ENCODE measurements around the gene PLEKHA3.

Gene PLEKHA3

DNA sequence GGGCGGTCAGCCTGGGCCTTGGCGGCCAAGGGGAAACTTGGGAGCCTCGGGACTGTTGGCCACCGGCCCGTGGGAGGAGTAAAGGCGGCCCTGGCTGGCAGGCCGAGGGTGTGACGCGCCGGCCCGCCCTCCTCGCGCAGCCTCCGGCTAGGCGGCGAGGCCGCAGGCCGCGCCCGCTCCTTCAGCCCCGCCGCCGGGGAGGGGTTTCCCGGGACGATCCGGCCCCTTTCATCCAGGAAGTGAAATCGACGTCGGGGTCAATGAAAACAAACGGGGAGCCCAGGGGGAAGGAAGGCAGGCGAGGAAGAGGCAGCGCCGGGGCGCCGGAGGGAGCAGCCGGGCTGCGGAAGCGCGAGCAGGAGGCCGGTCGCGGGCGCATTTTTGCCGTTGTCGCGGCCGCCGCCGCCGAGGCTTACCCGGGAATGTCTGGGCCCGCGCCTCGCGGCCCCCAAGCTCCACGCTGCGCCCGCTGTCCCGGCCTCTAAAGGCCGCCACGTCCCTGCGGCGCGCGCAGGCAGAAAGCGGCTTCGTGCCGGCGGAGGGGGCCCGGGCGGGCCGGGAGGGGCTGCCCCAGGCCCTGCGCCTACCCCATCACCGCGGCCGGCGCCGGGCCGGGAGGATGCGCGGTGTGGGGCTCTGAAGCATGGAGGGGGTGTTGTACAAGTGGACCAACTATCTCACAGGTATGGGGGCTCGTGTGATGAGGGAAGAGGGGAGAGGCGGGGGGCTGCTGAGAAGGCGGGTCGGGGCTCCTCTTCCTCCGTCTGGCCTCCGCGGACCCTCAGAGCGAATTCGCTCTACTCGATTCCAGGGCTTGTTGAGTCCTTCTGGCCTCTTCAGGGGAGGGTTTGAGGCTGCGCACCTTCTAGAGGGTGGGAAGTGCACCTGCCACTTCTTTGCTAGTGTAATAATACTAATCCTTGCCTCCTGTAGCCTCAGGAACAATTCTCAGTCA lies at the start of gene PLEKHA3:
Gene PLEKHA3, plus strand, starts transcription at position 231 of the 955 bp plus-strand sequence. Its CDS starts 413 bp downstream, at position 644.
- H4K20me1 ChIP-seq, result peaks cover 44% of the 10 kb centered on the region
- no peaks in the 10 kb centered on the region for H3K9me3 ChIP-seq
- peak within 1 kb of the TSS; percentile 78 for H3K4me3 ChIP-seq
- H3K27me3 ChIP-seq, result no peaks in the 10 kb centered on the region
- peak within 1 kb of the TSS; percentile 87 for H3K9ac ChIP-seq
- TF ChIP-seq Cebpa-rat (IDR thresholded peaks at IDR 0.05), result no peak
- H3K4me1 ChIP-seq, result peaks cover 64% of the 10 kb centered on the region
- peak within 1 kb of the TSS; percentile 88 for H3K27ac ChIP-seq
- H3K4me2 ChIP-seq, result peak within 1 kb of the TSS; percentile 91
- H3K36me3 ChIP-seq, result 0 out of 2 replicates have a peak, but pooled peaks cover 6% of the 10 kb centered on the region

DNA sequence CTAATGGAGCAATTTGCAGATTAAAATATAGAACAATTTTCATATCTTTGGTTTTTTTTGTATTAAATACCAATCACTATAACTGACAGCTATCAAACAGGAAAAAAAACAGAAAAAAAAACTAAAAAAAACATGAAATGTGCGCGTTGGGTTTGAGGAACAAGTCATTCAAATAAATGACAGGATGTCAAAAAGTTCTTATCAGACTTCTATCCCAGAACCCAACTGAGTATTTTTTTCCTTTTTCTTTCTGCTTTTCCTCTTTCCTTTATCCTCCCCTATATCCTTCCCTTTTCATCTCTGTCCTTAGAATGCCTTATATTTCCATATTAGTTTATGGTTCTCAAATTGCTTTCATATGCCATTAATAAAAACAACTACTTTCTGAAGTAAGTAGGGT lies 43.6 kb upstream of the PLEKHA3 start:
- Histone ChIP-seq H3K4me3 (no peak overlapping the region), H3K9ac (no peak overlapping the region), H3K36me3 (peaks cover 75% of the 10 kb centered on the region), H3K27me3 (no peaks in the 10 kb centered on the region), H3K27ac (no peak overlapping the region), H3K4me1 (no peaks in the 10 kb centered on the region), H4K20me1 (peaks cover 9% of the 10 kb centered on the region; the same call in 1 of the 2 replicates), H3K9me3 (no peaks in the 10 kb centered on the region), H3K4me2 (no peak overlapping the region)
- no peak for TF ChIP-seq Cebpa-rat (IDR thresholded peaks at IDR 0.05)

DNA sequence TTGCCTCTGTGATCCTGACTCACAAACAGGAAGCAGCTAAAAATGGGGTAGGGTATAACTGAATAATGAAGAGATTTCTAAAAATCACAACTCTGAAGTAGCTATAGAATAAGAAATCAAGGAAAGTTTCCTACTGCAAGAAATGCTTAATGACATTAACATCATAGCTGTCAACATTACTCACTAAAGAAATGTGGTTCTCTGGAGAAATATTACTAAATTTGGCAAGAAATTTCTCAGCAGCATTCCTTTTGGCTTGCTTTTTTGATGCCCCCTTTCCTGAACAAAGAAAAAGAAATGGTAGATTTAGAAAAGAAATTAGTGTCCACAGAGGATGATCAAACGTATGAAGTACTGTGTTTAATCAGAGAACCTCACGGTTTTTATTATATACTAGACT lies 38.8 kb upstream of the PLEKHA3 start:
- Histone ChIP-seq H4K20me1 (peaks cover 29% of the 10 kb centered on the region; the same call in 1 of the 2 replicates), H3K4me3 (no peak overlapping the region), H3K9ac (no peak overlapping the region), H3K9me3 (no peaks in the 10 kb centered on the region), H3K27ac (no peak overlapping the region), H3K4me1 (no peaks in the 10 kb centered on the region), H3K27me3 (no peaks in the 10 kb centered on the region), H3K4me2 (no peak overlapping the region), H3K36me3 (peaks cover 79% of the 10 kb centered on the region)
- TF ChIP-seq Cebpa-rat (IDR thresholded peaks at IDR 0.05), result no peak

DNA sequence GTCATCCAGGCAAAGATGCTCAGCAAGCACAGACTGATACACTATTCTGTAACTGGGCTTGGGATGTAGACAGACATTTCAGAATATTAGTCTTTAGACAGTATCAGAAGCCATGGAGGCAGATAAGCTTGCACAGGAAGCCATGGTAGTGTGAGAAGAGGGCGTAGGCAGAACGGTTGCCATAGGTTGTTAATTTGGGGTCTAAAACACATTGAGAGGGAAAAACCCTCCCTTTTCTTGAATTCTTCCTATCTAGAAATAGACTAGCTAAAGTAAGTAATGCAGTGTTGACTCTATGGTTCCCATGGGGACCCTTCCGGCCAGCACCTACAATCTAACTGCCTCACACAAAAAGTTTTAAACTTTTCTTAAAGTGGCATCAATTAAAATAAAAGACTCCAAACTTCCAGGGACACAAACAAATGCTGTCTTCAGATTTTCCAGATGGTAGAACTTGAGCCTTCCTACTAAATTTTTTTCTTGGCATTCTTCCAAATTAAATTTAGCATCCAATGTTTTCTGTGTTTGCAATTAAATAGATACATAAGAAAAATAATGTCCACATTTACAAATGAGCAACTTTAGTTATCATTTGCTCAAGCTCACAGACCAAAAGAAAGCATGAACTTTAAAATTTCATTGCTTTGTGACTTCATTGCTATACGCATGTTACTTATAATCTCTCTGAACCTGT lies 31.1 kb upstream of the PLEKHA3 start:
- peaks cover 44% of the 10 kb centered on the region for H4K20me1 ChIP-seq
- no peak for TF ChIP-seq Cebpa-rat (IDR thresholded peaks at IDR 0.05)
- peak overlapping the region; percentile 96 for H3K9ac ChIP-seq
- H3K4me3 ChIP-seq, result peak overlapping the region; percentile 78; the same call in 1 of the 2 replicates
- no peaks in the 10 kb centered on the region for H3K27me3 ChIP-seq
- no peak overlapping the region for H3K27ac ChIP-seq
- no peaks in the 10 kb centered on the region for H3K9me3 ChIP-seq
- H3K4me1 ChIP-seq, result peaks cover 28% of the 10 kb centered on the region
- H3K4me2 ChIP-seq, result peak overlapping the region; percentile 95
- H3K36me3 ChIP-seq, result peaks cover 42% of the 10 kb centered on the region

DNA sequence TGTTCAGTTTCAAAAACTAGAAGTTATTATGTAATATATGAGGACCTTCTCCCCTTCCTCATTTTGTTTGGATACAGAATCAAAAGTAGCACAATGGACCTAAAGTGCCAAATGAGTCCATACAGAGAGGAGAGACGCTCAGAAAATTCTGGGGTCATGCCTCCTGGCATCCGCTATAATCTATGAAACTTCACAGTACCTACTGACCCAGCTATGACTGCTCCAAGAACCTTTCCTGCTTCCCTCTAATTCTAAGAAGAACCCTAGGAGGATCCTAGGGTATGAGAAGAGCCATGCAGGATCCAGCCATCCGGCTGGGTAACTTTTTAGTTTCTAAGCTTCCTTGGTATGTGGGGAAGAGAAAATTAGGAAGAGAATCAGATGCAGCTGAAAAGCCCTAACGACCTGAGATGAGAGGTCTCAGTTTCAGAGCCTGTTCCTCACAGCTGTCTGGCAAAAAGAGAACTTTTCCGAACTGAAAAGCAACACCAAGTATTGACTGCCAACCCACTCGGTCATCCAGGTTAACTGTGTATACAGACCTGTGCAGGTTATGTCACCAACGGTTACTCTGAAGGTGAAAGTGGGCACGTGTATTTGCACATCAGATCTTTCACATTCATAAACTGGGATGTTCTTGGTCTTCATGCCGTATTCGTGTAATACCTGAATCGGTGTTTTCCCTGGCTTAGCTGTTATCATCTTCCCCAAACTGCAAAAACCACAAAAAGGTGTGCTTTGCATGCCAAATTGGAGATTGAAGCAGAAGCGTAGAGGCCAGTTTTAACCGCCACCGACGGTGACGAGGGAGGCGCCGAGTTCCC lies 30.3 kb upstream of the PLEKHA3 start:
- peaks cover 34% of the 10 kb centered on the region for H3K36me3 ChIP-seq
- peak overlapping the region; percentile 95 for H3K4me2 ChIP-seq
- no peaks in the 10 kb centered on the region for H3K9me3 ChIP-seq
- H3K4me1 ChIP-seq, result peaks cover 28% of the 10 kb centered on the region
- no peaks in the 10 kb centered on the region for H3K27me3 ChIP-seq
- H3K27ac ChIP-seq, result peak overlapping the region; percentile 99
- H4K20me1 ChIP-seq, result peaks cover 37% of the 10 kb centered on the region
- no peak for TF ChIP-seq Cebpa-rat (IDR thresholded peaks at IDR 0.05)
- H3K9ac ChIP-seq, result peak overlapping the region; percentile 96
- peak overlapping the region; percentile 78 for H3K4me3 ChIP-seq

DNA sequence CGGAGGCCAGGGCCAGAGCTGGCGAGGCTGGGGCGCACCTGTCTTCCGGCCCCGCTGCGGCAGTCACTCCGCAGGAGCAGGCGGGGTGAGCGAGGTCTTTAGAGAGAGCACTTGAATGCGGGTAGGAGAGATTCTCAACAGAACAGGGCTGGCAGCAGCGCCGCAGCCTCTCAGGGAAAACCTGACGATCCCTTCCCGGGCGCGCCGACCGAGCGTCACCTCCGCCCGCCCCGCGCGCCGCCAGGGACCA lies 29.8 kb upstream of the PLEKHA3 start:
- peak overlapping the region; percentile 99 for H3K27ac ChIP-seq
- peaks cover 31% of the 10 kb centered on the region for H4K20me1 ChIP-seq
- H3K4me2 ChIP-seq, result peak overlapping the region; percentile 95
- no peaks in the 10 kb centered on the region for H3K9me3 ChIP-seq
- H3K27me3 ChIP-seq, result no peaks in the 10 kb centered on the region
- peaks cover 28% of the 10 kb centered on the region for H3K4me1 ChIP-seq
- peak overlapping the region; percentile 78 for H3K4me3 ChIP-seq
- peak overlapping the region; percentile 96 for H3K9ac ChIP-seq
- no peak for TF ChIP-seq Cebpa-rat (IDR thresholded peaks at IDR 0.05)
- H3K36me3 ChIP-seq, result peaks cover 29% of the 10 kb centered on the region

- Histone ChIP-seq H3K9ac (peak within 1 kb of the TSS; percentile 96), H4K20me1 (peaks cover 31% of the 10 kb centered on the region), H3K36me3 (peaks cover 24% of the 10 kb centered on the region), H3K4me3 (peak within 1 kb of the TSS; percentile 78), H3K27ac (peak within 1 kb of the TSS; percentile 99), H3K9me3 (no peaks in the 10 kb centered on the region), H3K27me3 (no peaks in the 10 kb centered on the region), H3K4me1 (peaks cover 28% of the 10 kb centered on the region), H3K4me2 (peak within 1 kb of the TSS; percentile 95)
- no peak; the same call in 1 of the 2 replicates for TF ChIP-seq Cebpa-rat (IDR thresholded peaks at IDR 0.05)
Observed at GRCh38 chr2:178450774-178451525, 29.3 kb upstream of the PLEKHA3 start, which contains the start of the genes PJVK and PRKRA. Gene PJVK (plus strand): TSS chr2:178451378. CDS start chr2:178453410, 2,032 bp downstream. Gene PRKRA (minus strand): TSS chr2:178451175. CDS start chr2:178451030, 145 bp downstream.

GRCh38 chr2:178452334-178452733 lies 27.9 kb upstream of the PLEKHA3 start:
- no peak overlapping the region; the same call in 1 of the 2 replicates for H3K9ac ChIP-seq
- H3K27me3 ChIP-seq, result no peaks in the 10 kb centered on the region
- peaks cover 14% of the 10 kb centered on the region for H3K36me3 ChIP-seq
- peak overlapping the region; percentile 78 for H3K4me2 ChIP-seq
- H4K20me1 ChIP-seq, result peaks cover 31% of the 10 kb centered on the region
- peak overlapping the region; percentile 99; the same call in 1 of the 2 replicates for H3K27ac ChIP-seq
- no peaks in the 10 kb centered on the region for H3K9me3 ChIP-seq
- peaks cover 28% of the 10 kb centered on the region for H3K4me1 ChIP-seq
- no peak overlapping the region for H3K4me3 ChIP-seq
- no peak; the same call in 1 of the 2 replicates for TF ChIP-seq Cebpa-rat (IDR thresholded peaks at IDR 0.05)

Measured in BLaER1 (cell line).